NCI-H1694 treated with DMSO at 0.1 percent for 48 hours (cell line): Measurements from ENCODE around the gene KDM5B.
"Not testable (repeated sequence)": the region's sequence is repeated elsewhere in the genome, so short reads cannot be mapped to it uniquely, and the experiment has no call there.

Experiments used
- DNase-seq: peaks from one replicate; lab custom pipeline; 2025; lab: John Stamatoyannopoulos, UW

The KDM5B gene

GRCh38 chr1:202791077-202791747, 17.0 kb downstream of the KDM5B start:
- no peak for DNase-seq

GRCh38 chr1:202788800-202789199, 19.4 kb downstream of the KDM5B start:
- DNase-seq: no peak

GRCh38 chr1:202786804-202787203, 21.4 kb downstream of the KDM5B start:
- DNase-seq: no peak

GRCh38 chr1:202781180-202781579, 27.0 kb downstream of the KDM5B start:
- DNase-seq: no peak

- no peak for DNase-seq
These were observed 38.1 kb downstream of the KDM5B start for GRCh38 chr1:202770135-202770534.

- no peak for DNase-seq
These were observed 42.5 kb downstream of the KDM5B start for GRCh38 chr1:202765721-202766120.

GRCh38 chr1:202762019-202762418, 46.2 kb downstream of the KDM5B start:
- no peak for DNase-seq

GRCh38 chr1:202760589-202760988, 47.6 kb downstream of the KDM5B start:
- DNase-seq: no peak

- DNase-seq: no peak
These were observed 51.8 kb downstream of the KDM5B start for GRCh38 chr1:202756391-202756790.

- DNase-seq: no peak
These were observed 53.9 kb downstream of the KDM5B start for GRCh38 chr1:202754293-202754692.

- DNase-seq: no peak
These were observed 55.4 kb downstream of the KDM5B start for GRCh38 chr1:202752774-202753173.

GRCh38 chr1:202750761-202751160, 57.5 kb downstream of the KDM5B start:
- DNase-seq: no peak

- no peak for DNase-seq
These were observed 58.2 kb downstream of the KDM5B start for GRCh38 chr1:202750024-202750423.

GRCh38 chr1:202745323-202745888, 62.8 kb downstream of the KDM5B start:
- no peak for DNase-seq

- DNase-seq: not testable (repeated sequence)
These were observed 63.5 kb downstream of the KDM5B start for GRCh38 chr1:202744770-202745169.

GRCh38 chr1:202742496-202742895, 65.7 kb downstream of the KDM5B start:
- no peak for DNase-seq

GRCh38 chr1:202733251-202733650, 75.0 kb downstream of the KDM5B start:
- DNase-seq: no peak

- no peak for DNase-seq
These were observed 79.3 kb downstream of the KDM5B start for GRCh38 chr1:202728951-202729350.

GRCh38 chr1:202725526-202725925, 82.7 kb downstream of the KDM5B start:
- no peak for DNase-seq

- DNase-seq: no peak
These were observed 84.5 kb downstream of the KDM5B start for GRCh38 chr1:202723708-202724107.

GRCh38 chr1:202723046-202723445, 85.2 kb downstream of the KDM5B start:
- not testable (repeated sequence) for DNase-seq

- no peak for DNase-seq
These were observed 91.6 kb downstream of the KDM5B start for GRCh38 chr1:202716654-202717053.

- not testable (repeated sequence) for DNase-seq
These were observed 94.0 kb downstream of the KDM5B start for GRCh38 chr1:202714202-202714601.

- no peak for DNase-seq
These were observed 95.1 kb downstream of the KDM5B start for GRCh38 chr1:202713110-202713509.
